Effector memory CD8-positive, alpha-beta T cell (primary cell): Measurements from ENCODE around the gene YWHAE.
"Not testable (repeated sequence)": the region's sequence is repeated elsewhere in the genome, so short reads cannot be mapped to it uniquely, and the experiment has no call there.

ENCODE experiments used
- ATAC-seq: fragments of 150-1000 bp; cut with Tn5 transposase; replicated peaks from 2 replicates; pipeline ENCODE4 v1.10.0; 2021; ENCODE audit warnings: mild to moderate bottlenecking, moderate library complexity
- DNase-seq, 3 experiments: peaks; one replicate each; pipeline ENCODE4 v3.0.0; 2021
- H3K27ac Mint-ChIP-seq, 2 donors: one replicate each; pipeline ENCODE4 v1.8.0; 2022; ENCODE audit warnings: mild to moderate bottlenecking in 2 of 2, mixed read lengths in 2 of 2, moderate library complexity in 2 of 2
- H3K27me3 Mint-ChIP-seq, 2 donors: one replicate each; pipeline ENCODE4 v1.8.0; 2022; ENCODE audit warnings: mixed read lengths in 2 of 2
- H3K36me3 Mint-ChIP-seq: one replicate; pipeline ENCODE4 v1.8.0; 2022; ENCODE audit warnings: mild to moderate bottlenecking, moderate library complexity, mixed read lengths; ENCODE audit not compliant: insufficient read depth
- H3K4me1 Mint-ChIP-seq, 2 donors: one replicate each; pipeline ENCODE4 v1.8.0; 2022; ENCODE audit warnings: low read depth in 2 of 2, mixed read lengths in 2 of 2
- H3K4me3 Mint-ChIP-seq, 2 donors: one replicate each; pipeline ENCODE4 v1.8.0; 2022; ENCODE audit warnings: mild to moderate bottlenecking in 2 of 2, mixed read lengths in 2 of 2, moderate library complexity in 2 of 2
- H3K9me3 Mint-ChIP-seq, 2 donors: one replicate each; pipeline ENCODE4 v1.8.0; 2022; ENCODE audit warnings: mixed read lengths in 2 of 2

Gene YWHAE

DNA sequence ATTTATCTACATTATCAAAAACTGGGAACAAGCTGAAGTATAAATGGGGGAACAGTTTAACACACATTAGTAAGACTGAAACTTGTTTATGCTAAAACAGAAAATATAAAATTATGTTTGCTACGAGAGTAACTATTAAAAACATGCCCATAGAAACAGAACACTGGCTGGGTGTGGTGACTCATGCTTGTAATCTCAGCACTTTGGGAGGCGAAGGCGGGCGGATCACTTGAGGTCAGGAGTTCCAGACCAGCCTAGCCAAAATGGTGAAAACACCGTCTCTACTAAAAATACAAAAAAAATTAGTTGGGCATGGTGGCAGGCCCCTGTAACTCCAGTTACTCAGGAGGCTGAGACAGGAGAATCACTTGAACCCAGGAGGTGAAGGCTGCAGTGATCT is 39.7 kb downstream of the YWHAE start:
- not testable (repeated sequence) for H3K27me3 Mint-ChIP-seq, H3K9me3 Mint-ChIP-seq, ATAC-seq, DNase-seq
- H3K27ac Mint-ChIP-seq, result peak overlapping the region; percentile 59 to 91
- H3K4me1 Mint-ChIP-seq, result peaks cover 30 to 41% of the 10 kb centered on the region in 2 donors
- peak overlapping the region; percentile 36 to 58 for H3K4me3 Mint-ChIP-seq
- H3K36me3 Mint-ChIP-seq, result peaks cover 81% of the 10 kb centered on the region

DNA sequence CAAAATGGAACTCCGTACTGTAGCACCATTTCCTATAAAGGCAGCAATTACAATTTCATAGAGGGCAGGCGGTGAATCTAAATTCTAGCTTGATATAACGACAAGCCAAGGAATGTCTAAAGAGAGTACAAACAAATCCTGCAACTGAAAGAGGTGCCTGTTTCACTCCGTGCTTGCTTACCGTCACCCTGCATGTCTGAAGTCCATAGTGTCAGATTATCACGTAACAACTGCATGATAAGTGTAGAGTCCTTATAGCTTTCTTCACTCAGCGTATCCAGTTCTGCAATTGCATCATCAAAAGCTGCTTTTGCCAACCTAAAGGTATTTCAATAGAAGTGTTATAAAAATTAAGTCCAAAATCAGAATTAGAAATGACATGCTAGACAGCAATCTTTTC is 46.0 kb downstream of the YWHAE start:
- Mint-ChIP-seq H3K36me3 (peaks cover 94% of the 10 kb centered on the region), H3K4me1 (peaks cover 6 to 8% of the 10 kb centered on the region in 2 donors), H3K27me3 (no peaks in the 10 kb centered on the region), H3K9me3 (no peaks in the 10 kb centered on the region), H3K27ac (no peak overlapping the region), H3K4me3 (no peak overlapping the region)
- DNase-seq (no peak), ATAC-seq (no peak)

DNA sequence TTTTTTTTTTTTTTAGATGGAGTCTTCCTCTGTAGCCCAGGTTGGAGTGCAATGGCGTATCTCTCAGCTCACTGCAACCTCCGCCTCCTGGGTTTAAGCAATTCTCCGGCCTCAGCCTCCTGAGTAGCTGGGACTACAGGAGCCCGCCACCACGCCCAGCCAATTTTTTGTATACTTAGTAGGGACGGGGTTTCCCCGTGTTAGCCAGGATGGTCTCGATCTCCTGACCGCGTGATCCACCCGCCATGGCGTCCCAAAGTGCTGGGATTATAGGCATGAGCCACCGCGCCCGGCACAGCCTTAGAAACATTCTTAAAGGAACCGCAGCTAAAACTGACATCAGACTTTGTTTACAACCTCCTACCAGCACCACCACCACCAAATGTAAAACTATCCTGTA is 47.5 kb downstream of the YWHAE start:
- Mint-ChIP-seq H3K36me3 (peaks cover 96% of the 10 kb centered on the region), H3K27ac (peak overlapping the region; percentile 0 to 31), H3K4me1 (peaks cover 9 to 16% of the 10 kb centered on the region in 2 donors)
- H3K4me3 Mint-ChIP-seq, H3K27me3 Mint-ChIP-seq, ATAC-seq, DNase-seq, H3K9me3 Mint-ChIP-seq: not testable (repeated sequence)

DNA sequence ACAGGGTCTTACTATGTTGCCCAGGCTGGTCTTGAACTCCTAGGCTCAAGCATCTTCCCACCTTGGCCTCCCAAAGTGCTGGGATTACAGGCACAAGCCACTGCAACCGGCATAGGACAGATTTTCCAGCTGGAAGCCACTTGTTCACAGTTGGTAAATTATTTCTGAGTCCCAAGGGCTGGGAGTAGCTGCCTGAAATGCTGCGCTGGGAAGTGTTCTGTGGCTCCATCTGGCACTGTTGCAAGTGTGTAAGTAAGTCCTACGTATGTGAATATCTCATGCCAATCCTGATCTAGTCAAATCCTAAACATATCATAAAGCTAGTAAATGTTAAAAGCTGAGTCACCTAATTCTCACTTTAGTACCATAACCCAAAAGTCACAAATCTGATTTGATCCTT is 48.1 kb downstream of the YWHAE start:
- H3K4me1 Mint-ChIP-seq, result peaks cover 11 to 19% of the 10 kb centered on the region in 2 donors
- DNase-seq (no peak), ATAC-seq (no peak)
- no peaks in the 10 kb centered on the region for H3K27me3 Mint-ChIP-seq
- H3K9me3 Mint-ChIP-seq, result no peaks in the 10 kb centered on the region
- peak overlapping the region in 1 of 2 donors; percentile 62 for H3K27ac Mint-ChIP-seq
- no peak overlapping the region for H3K4me3 Mint-ChIP-seq
- peaks cover 96% of the 10 kb centered on the region for H3K36me3 Mint-ChIP-seq

DNA sequence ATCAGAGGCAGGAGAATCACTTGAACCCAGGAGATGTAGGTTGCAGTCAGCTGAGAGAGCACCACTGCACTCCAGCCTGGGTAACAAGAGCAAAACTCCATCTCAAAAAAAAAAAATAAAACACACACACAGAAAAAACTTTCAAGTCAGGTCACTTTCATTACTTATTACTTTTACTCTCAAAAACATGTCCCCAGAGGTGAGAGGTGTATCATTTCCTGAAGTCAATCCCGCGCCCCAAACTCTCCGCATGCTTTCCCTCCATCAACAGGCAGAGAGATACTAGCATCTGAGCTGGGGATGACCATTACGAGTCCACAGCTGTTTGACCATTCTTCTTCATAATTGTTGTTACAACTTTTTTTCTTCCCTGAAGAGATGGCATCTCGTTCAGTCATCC is 48.7 kb downstream of the YWHAE start:
- Mint-ChIP-seq H3K36me3 (peaks cover 96% of the 10 kb centered on the region), H3K4me1 (peaks cover 13 to 22% of the 10 kb centered on the region in 2 donors), H3K4me3 (peak overlapping the region in 1 of 2 donors; percentile 19), H3K27me3 (no peaks in the 10 kb centered on the region), H3K27ac (peak overlapping the region in 1 of 2 donors; percentile 62), H3K9me3 (no peaks in the 10 kb centered on the region)
- no peak for DNase-seq
- ATAC-seq, result no peak

DNA sequence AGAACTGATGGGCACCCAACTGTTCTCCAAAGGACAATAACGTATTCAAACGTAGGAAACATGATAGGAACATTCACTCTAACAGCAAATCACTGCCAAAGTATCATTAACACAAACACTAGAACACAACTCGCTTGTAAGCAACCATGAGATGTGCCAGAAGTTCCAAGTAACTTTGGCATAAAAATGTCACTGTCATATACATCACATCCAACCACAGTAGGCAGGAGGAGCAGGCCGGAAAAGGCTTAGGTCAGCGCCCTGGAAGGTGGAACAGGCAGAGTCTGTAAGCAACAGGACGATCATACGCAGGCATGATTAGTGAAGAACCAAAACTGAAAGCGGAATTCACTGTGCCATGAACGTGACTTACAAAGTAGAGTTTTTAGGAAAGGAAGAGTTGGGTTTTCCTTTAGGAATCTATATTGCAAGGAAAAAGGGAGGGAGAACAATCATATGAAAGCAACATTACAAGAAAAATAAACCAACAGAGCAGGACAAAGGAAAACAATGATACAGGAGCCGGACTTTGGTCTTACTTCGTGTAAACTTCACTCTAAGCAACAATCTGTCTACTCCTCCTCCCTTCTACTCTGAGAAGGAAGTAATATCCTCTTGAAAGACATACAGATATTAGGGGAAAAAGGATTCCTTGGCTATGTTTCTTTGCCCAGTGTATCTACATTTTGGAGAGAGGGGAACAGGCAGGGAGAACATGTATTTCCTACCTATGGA is 52.3 kb downstream of the YWHAE start:
- H3K4me3 Mint-ChIP-seq, result peak overlapping the region; percentile 43 to 63
- peaks cover 14 to 22% of the 10 kb centered on the region in 2 donors for H3K4me1 Mint-ChIP-seq
- no peaks in the 10 kb centered on the region for H3K9me3 Mint-ChIP-seq
- ATAC-seq (peak; percentile 78), DNase-seq (no peak)
- H3K36me3 Mint-ChIP-seq, result peaks cover 95% of the 10 kb centered on the region
- H3K27me3 Mint-ChIP-seq, result no peaks in the 10 kb centered on the region
- H3K27ac Mint-ChIP-seq, result peak overlapping the region; percentile 75 to 76

DNA sequence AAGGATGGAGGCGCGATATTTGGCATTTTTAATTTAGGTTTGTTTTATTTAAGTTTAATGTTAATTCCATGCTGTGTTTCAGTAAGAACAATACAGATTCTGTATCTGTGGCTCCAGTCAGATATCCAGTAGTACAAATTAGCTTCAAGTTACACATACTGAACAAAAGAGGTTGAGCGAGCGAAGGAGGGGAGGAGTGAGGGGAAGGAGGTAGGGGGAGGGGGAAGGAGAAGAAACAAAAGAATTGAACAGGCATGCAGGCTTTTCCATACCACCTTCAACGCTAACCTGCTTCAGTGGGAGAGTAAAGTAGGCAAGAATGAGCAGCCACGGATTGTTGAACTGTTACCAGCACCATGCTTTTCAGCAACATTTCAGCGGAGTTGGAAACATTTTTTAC is 55.5 kb downstream of the YWHAE start:
- H3K36me3 Mint-ChIP-seq, result peaks cover 67% of the 10 kb centered on the region

DNA sequence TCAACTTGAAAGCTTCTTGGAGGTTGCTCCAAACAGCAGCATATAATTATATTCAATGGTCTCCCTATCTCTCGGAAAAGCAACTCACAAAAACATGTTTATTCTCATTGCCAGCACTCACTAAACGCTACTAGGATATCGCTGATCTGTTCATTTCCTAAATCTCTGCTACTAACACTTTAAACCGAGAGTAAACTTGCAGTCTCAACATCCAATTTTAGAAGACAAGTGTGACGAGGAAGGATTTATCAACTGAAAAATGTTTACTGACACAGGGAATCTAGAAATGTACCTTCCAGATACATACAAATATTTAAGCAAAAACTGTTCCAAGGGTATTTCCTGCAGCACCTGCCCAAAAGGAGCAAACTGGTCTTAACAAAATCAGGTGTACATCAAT is 56.5 kb downstream of the YWHAE start:
- no peaks in the 10 kb centered on the region for H3K27me3 Mint-ChIP-seq
- H3K9me3 Mint-ChIP-seq, result no peaks in the 10 kb centered on the region
- H3K36me3 Mint-ChIP-seq, result peaks cover 58% of the 10 kb centered on the region
- peak overlapping the region in 1 of 2 donors; percentile 22 for H3K27ac Mint-ChIP-seq
- no peak overlapping the region for H3K4me3 Mint-ChIP-seq
- ATAC-seq (no peak), DNase-seq (no peak)
- peaks cover 11 to 21% of the 10 kb centered on the region in 2 donors for H3K4me1 Mint-ChIP-seq

More for the DNA sequence above, 55.5 kb downstream of the YWHAE start:
- Mint-ChIP-seq H3K9me3 (no peaks in the 10 kb centered on the region), H3K27me3 (no peaks in the 10 kb centered on the region), H3K4me1 (peaks cover 11 to 22% of the 10 kb centered on the region in 2 donors), H3K4me3 (no peak overlapping the region), H3K27ac (peak overlapping the region in 1 of 2 donors; percentile 62)
- DNase-seq (no peak), ATAC-seq (no peak)

DNA sequence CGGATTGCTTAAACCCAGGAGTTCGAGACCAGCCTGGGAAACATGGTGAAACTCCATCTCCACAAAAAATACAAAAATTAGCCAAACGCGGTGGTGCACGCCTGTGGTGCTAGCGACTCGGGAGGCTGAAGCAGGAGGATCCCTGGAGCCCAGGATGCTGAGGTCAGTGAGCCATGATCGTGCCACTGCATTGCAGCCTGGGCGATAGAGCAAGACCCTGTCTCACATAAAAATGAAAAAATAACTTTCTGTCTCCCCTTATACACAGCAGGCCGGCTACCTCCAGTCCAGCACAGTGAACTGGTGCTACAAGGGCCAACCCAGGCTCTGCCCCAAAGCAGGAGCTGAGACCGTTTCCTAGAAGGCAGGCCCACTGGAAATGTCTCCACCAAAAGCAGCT is 59.7 kb downstream of the YWHAE start:
- DNase-seq, result no peak
- Mint-ChIP-seq H3K36me3 (peaks cover 26% of the 10 kb centered on the region), H3K4me3 (no peak overlapping the region), H3K27ac (no peak overlapping the region), H3K27me3 (no peaks in the 10 kb centered on the region), H3K9me3 (no peaks in the 10 kb centered on the region), H3K4me1 (peaks cover 0 to 6% of the 10 kb centered on the region in 2 donors)
- no peak for ATAC-seq

DNA sequence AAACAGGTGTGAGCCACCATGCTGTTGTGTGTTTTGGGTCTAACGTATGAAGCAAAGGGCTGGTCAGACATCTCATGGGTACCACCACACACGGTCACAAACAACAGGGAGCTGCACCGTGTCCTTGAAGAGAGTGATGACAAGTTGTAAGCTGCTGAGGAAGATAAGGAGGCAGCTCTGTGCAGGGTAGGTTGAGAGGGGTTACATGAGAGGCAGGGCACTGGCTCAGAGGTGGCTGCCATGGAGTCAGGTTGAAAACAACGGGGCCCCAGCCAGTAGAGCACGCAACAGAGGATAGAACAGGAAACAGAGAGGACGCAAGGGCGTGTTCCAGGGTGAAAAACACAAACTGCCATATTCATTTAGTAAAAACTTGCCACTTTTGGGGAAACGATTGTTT is 68.3 kb downstream of the YWHAE start:
- H3K4me1 Mint-ChIP-seq, result peaks cover 8 to 10% of the 10 kb centered on the region in 2 donors
- H3K27ac Mint-ChIP-seq, result no peak overlapping the region
- DNase-seq, result peak in 1 of 3 experiments; percentile 7
- no peaks in the 10 kb centered on the region for H3K9me3 Mint-ChIP-seq
- H3K36me3 Mint-ChIP-seq, result no peaks in the 10 kb centered on the region
- ATAC-seq, result peak; percentile 46
- peak overlapping the region in 1 of 2 donors; percentile 33 for H3K4me3 Mint-ChIP-seq
- peaks cover 0 to 9% of the 10 kb centered on the region in 2 donors for H3K27me3 Mint-ChIP-seq

DNA sequence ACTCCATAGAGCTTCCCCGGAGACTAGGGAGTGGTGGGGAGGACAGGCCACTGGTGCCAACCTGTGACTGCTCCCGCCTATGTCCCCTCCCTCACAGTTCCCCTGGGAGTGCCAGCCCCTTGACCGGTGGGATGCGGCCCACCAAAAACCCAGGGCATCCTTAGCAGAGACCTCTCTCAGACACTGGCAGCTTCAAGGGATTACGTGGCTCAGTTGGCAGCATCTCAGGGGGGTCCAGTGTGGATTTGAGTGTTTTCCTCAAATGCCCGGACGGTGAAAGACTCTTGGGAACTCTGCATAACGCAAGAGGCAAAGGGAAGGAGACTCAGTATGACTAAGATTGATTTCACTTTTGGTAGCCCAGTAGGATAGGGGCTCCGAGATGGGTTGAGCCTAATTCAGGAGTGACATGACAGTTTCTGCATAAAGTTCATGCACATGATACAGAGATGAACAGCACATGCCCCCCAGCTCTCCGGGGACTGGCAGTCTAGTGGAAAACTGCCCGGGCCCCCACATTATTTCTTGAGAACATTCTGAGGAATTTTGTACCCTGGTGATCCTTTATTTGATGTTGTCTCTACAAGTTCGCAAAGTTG is 70.2 kb downstream of the YWHAE start:
- DNase-seq (no peak), ATAC-seq (no peak)
- Mint-ChIP-seq H3K27ac (no peak overlapping the region), H3K27me3 (peaks cover 0 to 9% of the 10 kb centered on the region in 2 donors), H3K9me3 (no peaks in the 10 kb centered on the region), H3K4me1 (peaks cover 8 to 10% of the 10 kb centered on the region in 2 donors), H3K36me3 (no peaks in the 10 kb centered on the region), H3K4me3 (no peak overlapping the region)

DNA sequence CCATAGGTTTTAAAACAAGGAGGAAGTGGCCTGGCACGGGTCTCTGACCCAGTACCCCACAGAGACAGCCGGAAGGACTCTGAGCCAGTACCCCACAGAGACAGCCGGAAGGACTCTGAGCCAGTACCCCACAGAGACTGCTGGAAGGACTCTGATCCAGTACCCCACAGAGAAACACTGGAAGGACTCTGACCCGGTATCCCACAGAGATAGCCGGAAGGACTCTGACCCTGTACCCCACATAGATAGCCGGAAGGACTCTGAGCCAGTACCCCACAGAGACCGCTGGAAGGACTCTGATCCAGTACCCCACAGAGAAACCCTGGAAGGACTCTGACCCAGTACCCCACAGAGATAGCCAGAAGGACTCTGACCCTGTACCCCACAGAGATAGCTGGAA is 71.6 kb downstream of the YWHAE start:
- DNase-seq (no peak), ATAC-seq (no peak)
- Mint-ChIP-seq H3K36me3 (no peaks in the 10 kb centered on the region), H3K27me3 (peaks cover 6 to 18% of the 10 kb centered on the region in 2 donors), H3K4me1 (peaks cover 8 to 10% of the 10 kb centered on the region in 2 donors), H3K9me3 (no peaks in the 10 kb centered on the region), H3K4me3 (no peak overlapping the region), H3K27ac (no peak overlapping the region)

DNA sequence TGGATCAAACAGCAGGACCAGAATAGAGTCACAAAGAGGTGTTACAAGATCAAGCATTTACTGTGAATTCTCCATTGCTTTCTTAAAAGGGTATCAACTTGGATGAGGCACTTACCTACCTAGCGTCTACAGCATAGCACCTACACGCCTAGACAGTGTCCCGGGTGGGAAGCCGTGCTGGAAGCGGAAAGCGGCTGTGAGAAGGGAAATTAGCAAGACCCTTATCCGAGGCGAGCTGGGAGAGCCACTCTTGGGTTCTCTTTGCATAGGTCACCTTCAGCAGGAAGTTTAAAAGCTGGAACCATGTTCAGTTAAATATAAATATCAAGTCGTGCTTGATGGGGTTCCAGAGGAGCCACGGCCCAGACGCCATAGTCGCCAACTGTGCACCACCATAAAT is 74.3 kb downstream of the YWHAE start:
- Mint-ChIP-seq H3K27ac (no peak overlapping the region), H3K36me3 (no peaks in the 10 kb centered on the region), H3K4me1 (no peaks in the 10 kb centered on the region), H3K9me3 (no peaks in the 10 kb centered on the region), H3K27me3 (peaks cover 6 to 19% of the 10 kb centered on the region in 2 donors), H3K4me3 (no peak overlapping the region)
- ATAC-seq (no peak), DNase-seq (no peak)

DNA sequence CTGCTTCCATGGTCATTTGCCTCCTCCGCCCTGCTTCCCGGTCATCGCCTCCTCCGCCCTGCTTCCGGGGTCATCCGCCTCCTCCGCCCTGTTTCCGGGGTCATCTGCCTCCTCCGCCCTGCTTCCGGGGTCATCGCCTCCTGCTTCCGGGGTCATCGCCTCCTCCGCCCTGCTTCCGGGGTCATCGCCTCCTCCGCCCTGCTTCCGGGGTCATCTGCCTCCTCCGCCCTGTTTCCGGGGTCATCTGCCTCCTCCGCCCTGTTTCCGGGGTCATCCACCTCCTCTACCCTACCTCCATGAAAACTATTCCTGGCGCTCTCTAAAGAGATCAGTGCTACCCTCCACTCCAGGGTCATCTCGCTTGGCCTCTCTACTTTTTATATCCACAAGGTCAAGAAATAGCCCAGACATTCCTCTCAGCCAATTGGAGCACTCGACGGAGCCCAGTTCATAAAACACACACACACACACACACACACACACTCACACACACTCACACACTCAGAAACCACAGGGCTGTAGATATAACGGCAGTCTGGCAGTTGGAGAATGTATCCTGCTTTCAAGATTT is 75.7 kb downstream of the YWHAE start:
- Mint-ChIP-seq H3K36me3 (no peaks in the 10 kb centered on the region), H3K9me3 (no peaks in the 10 kb centered on the region), H3K4me3 (no peak overlapping the region), H3K27me3 (peaks cover 19 to 25% of the 10 kb centered on the region in 2 donors), H3K4me1 (no peaks in the 10 kb centered on the region), H3K27ac (no peak overlapping the region)
- no peak for DNase-seq
- ATAC-seq, result no peak
